Skeletal muscle tissue (tissue), 4 donors: ENCODE results near the gene PCDHGA5. TPM values are rescaled to one million over a fixed set of nuclear protein-coding genes. Genes with fewer than 3 reads are reported as not detected.
"Not testable (repeated sequence)": the region's sequence is repeated elsewhere in the genome, so short reads cannot be mapped to it uniquely, and the experiment has no call there.

ENCODE experiments used
- H3K27ac ChIP-seq: one replicate; pipeline ENCODE4 v1.7.0; 2013; ENCODE audit warnings: mild to moderate bottlenecking, low read depth, low read length, inconsistent platforms
- H3K27me3 ChIP-seq, 3 donors: one replicate each; pipeline ENCODE4 v1.7.0; 2013; ENCODE audit warnings: low read length in 3 of 3; ENCODE audit not compliant: control insufficient read depth in 3 of 3, insufficient read depth in 3 of 3
- H3K36me3 ChIP-seq, 3 donors: one replicate each; pipeline ENCODE4 v1.7.0; 2013; ENCODE audit warnings: low read length in 3 of 3; ENCODE audit not compliant: control insufficient read depth in 3 of 3, insufficient read depth in 3 of 3
- H3K4me1 ChIP-seq, 3 donors: one replicate each; pipeline ENCODE4 v1.7.0; 2013; ENCODE audit warnings: low read length in 3 of 3, mild to moderate bottlenecking in 3 of 3; ENCODE audit not compliant: control insufficient read depth in 3 of 3, insufficient read depth in 3 of 3
- H3K4me3 ChIP-seq, 3 donors: one replicate each; pipeline ENCODE4 v1.7.0; 2013; ENCODE audit warnings: low read length in 3 of 3
- H3K9ac ChIP-seq, 3 donors: one replicate each; pipeline ENCODE4 v1.7.0; 2013; ENCODE audit warnings: low read length in 3 of 3, mild to moderate bottlenecking in 3 of 3, moderate library complexity in 2 of 3, low read depth in 1 of 3
- H3K9me3 ChIP-seq, 3 donors: one replicate each; pipeline ENCODE4 v1.7.0; 2013; ENCODE audit warnings: low read length in 3 of 3; ENCODE audit not compliant: control insufficient read depth in 3 of 3
- total RNA-seq: library from RNA; depleted of rRNA; stranded (reverse); fragments of >200 nt; gene quantifications from one replicate; pipeline ENCODE4 v1.2.3, GENCODE V29; 2014
- donor health status: Osteomylitis.

PCDHGA5 gene
- total RNA-seq, 1 donor from 2014 or later = 2.1 TPM

DNA sequence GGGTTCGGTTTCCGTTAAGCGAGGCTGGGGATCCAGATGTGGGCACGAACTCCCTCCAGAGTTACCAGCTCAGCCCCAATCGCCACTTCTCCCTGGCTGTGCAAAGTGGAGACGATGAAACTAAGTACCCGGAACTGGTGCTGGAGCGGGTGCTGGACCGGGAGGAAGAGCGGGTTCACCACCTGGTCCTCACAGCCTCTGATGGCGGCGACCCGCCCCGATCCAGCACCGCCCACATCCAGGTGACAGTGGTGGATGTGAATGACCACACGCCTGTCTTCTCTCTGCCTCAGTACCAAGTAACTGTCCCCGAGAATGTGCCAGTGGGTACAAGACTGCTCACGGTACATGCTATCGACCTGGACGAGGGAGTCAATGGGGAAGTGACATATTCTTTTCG lies 19.4 kb downstream of the PCDHGA5 start:
- Histone ChIP-seq H3K4me3 (peak overlapping the region; percentile 58 to 69 (median 61)), H3K4me1 (peaks cover 0 to 6% (median 0%) of the 10 kb centered on the region in 3 donors), H3K9me3 (peaks cover 8 to 25% (median 17%) of the 10 kb centered on the region in 3 donors), H3K9ac (no peak overlapping the region), H3K36me3 (no peaks in the 10 kb centered on the region), H3K27me3 (peaks cover 0 to 4% (median 0%) of the 10 kb centered on the region in 3 donors), H3K27ac (no peak overlapping the region)

- H3K4me3 ChIP-seq = peak overlapping the region in 1 of 3 donors; percentile 33
- H3K9me3 ChIP-seq = peaks cover 11 to 28% (median 26%) of the 10 kb centered on the region in 3 donors
- H3K27ac ChIP-seq = no peak overlapping the region
- H3K27me3 ChIP-seq = peaks cover 0 to 6% (median 0%) of the 10 kb centered on the region in 3 donors
- peaks cover 0 to 13% (median 0%) of the 10 kb centered on the region in 3 donors for H3K4me1 ChIP-seq
- peaks cover 0 to 1% (median 0%) of the 10 kb centered on the region in 3 donors for H3K36me3 ChIP-seq
- H3K9ac ChIP-seq = no peak overlapping the region
Observed at GRCh38 chr5:141384471-141385267, 20.7 kb downstream of the PCDHGA5 start.

DNA sequence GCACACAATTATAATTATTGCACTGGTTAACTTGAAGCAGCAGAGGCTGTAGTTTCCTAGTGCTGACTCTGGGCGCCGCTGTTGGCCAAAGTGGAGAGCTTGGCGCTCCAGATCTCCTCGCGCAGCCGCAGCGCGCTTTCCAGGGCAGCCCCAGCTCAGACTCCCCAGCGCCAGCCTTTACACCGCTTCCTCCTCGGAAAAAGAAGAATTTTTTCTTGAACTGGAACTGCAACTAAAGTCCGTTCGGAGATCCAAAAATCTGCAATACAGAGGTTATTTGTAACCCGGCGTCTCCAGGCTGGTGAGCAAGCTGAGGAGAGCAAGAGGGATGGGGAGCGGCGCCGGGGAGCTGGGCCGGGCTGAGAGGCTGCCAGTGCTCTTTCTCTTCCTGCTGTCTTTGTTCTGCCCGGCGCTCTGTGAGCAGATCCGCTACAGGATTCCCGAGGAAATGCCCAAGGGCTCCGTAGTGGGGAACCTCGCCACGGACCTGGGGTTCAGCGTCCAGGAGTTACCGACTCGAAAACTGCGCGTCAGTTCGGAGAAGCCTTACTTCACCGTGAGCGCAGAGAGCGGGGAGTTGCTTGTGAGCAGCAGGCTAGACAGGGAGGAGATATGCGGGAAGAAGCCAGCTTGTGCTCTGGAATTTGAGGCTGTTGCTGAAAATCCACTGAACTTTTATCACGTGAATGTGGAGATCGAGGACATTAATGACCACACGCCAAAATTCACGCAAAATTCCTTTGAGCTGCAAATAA lies 23.8 kb downstream of the PCDHGA5 start, which contains the start of gene PCDHGB4:
Gene PCDHGB4, plus strand, starts transcription at position 142 of the 755 bp plus-strand sequence. Its CDS starts 187 bp downstream, at position 329.
- Histone ChIP-seq H3K9me3 (peaks cover 14 to 36% (median 29%) of the 10 kb centered on the region in 3 donors), H3K27me3 (peaks cover 0 to 10% (median 2%) of the 10 kb centered on the region in 3 donors)
- not testable (repeated sequence) for H3K27ac ChIP-seq

DNA sequence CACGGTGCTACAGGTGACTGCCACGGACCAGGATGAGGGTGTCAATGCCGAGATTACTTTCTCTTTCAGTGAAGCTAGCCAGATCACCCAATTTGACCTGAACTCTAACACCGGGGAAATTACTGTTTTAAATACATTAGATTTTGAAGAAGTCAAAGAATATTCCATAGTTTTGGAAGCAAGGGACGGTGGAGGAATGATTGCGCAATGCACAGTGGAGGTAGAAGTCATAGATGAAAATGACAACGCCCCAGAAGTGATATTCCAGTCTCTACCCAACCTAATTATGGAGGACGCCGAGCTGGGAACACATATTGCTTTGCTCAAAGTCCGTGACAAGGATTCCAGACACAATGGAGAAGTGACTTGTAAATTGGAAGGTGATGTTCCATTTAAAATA lies 24.7 kb downstream of the PCDHGA5 start:
- Histone ChIP-seq H3K4me1 (peaks cover 0 to 12% (median 0%) of the 10 kb centered on the region in 3 donors), H3K4me3 (peak overlapping the region; percentile 37 to 59 (median 45)), H3K9ac (no peak overlapping the region), H3K27ac (no peak overlapping the region), H3K9me3 (peaks cover 12 to 31% (median 29%) of the 10 kb centered on the region in 3 donors), H3K27me3 (peaks cover 0 to 14% (median 4%) of the 10 kb centered on the region in 3 donors), H3K36me3 (peaks cover 0 to 6% (median 0%) of the 10 kb centered on the region in 3 donors)

More for the DNA sequence above, 23.8 kb downstream of the PCDHGA5 start, which contains the start of gene PCDHGB4:
- not testable (repeated sequence) for H3K36me3 ChIP-seq, H3K9ac ChIP-seq
- Histone ChIP-seq H3K4me1 (peaks cover 0 to 14% (median 0%) of the 10 kb centered on the region in 3 donors), H3K4me3 (peak within 1 kb of the TSS; percentile 45 to 59 (median 49))

DNA sequence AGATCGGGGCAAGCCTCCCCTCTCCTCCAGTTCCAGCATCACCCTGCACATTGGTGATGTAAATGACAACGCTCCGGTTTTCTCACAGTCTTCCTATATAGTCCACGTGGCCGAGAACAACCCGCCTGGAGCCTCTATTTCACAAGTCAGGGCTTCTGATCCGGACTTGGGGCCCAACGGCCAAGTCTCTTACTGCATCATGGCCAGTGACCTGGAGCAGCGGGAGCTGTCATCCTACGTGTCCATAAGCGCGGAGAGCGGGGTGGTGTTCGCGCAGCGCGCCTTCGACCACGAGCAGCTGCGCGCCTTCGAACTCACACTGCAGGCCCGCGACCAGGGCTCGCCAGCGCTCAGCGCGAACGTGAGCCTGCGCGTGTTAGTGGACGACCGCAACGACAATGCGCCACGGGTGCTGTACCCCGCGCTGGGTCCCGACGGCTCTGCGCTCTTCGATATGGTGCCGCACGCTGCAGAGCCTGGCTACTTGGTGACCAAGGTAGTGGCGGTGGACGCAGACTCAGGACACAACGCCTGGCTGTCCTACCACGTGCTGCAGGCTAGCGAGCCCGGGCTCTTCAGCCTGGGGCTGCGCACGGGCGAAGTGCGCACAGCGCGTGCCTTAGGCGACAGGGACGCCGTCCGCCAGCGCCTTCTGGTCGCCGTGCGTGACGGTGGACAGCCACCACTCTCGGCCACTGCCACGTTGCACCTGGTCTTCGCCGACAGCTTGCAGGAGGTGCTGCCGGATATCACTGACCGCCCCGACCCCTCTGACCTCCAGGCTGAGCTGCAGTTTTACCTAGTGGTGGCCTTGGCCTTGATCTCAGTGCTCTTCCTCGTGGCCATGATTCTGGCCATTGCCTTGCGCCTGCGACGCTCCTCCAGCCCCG lies 25.4 kb downstream of the PCDHGA5 start:
- Histone ChIP-seq H3K36me3 (peaks cover 0 to 6% (median 0%) of the 10 kb centered on the region in 3 donors), H3K27ac (no peak overlapping the region), H3K27me3 (peaks cover 0 to 14% (median 6%) of the 10 kb centered on the region in 3 donors), H3K4me3 (peak overlapping the region; percentile 17 to 59 (median 41)), H3K9me3 (peaks cover 12 to 34% (median 30%) of the 10 kb centered on the region in 3 donors), H3K9ac (no peak overlapping the region), H3K4me1 (peaks cover 0 to 12% (median 0%) of the 10 kb centered on the region in 3 donors)

DNA sequence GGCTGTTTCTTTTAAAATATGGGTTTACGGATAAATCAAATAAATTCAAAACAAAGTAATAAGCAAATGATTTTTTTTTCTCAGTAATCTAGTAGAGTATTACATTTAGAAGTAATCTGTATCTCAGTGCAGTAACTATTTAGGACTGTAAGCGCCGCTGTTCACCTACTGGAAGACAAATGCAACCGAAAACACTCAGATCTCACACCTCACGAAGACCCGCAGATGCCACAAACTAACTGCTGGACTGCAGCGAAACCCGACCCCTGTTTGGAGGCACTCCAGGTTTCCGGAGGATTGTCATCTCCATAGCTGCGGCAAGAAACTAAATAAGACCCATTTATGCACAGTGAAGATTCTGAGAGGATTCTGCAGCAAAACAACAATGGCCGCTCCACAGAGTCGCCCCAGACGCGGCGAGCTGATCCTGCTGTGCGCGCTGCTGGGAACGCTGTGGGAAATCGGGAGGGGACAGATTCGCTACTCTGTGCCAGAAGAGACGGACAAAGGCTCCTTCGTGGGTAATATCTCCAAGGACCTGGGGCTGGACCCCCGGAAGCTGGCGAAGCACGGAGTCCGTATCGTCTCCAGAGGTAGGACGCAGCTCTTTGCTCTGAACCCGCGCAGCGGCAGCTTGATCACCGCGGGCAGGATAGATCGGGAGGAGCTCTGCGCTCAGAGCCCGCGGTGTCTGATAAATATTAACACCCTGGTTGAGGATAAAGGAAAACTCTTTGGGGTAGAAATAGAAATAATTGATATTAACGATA lies 28.7 kb downstream of the PCDHGA5 start, which contains the start of gene PCDHGA8:
Gene PCDHGA8, plus strand, starts transcription at position 205 of the 770 bp plus-strand sequence. Its CDS starts 181 bp downstream, at position 386.
- no peak within 1 kb of the TSS for H3K27ac ChIP-seq
- no peak within 1 kb of the TSS for H3K9ac ChIP-seq
- peaks cover 0 to 18% (median 12%) of the 10 kb centered on the region in 3 donors for H3K27me3 ChIP-seq
- peaks cover 0 to 6% (median 0%) of the 10 kb centered on the region in 3 donors for H3K36me3 ChIP-seq
- peak within 1 kb of the TSS in 2 of 3 donors; percentile 44 to 49 for H3K4me3 ChIP-seq
- H3K9me3 ChIP-seq = peaks cover 12 to 31% (median 20%) of the 10 kb centered on the region in 3 donors
- peaks cover 0 to 15% (median 0%) of the 10 kb centered on the region in 3 donors for H3K4me1 ChIP-seq

DNA sequence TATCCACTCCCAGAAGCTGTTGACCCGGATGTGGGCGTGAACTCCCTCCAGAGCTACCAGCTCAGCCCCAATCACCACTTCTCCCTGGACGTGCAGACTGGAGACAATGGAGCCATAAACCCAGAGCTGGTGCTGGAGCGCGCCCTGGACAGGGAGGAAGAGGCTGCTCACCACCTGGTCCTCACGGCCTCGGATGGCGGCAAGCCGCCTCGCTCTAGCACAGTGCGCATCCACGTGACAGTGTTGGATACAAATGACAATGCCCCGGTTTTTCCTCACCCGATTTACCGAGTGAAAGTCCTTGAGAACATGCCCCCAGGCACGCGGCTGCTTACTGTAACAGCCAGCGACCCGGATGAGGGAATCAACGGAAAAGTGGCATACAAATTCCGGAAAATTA lies 29.3 kb downstream of the PCDHGA5 start:
- peaks cover 0 to 15% (median 0%) of the 10 kb centered on the region in 3 donors for H3K4me1 ChIP-seq
- H3K27ac ChIP-seq = no peak overlapping the region
- peak overlapping the region in 1 of 3 donors; percentile 49 for H3K4me3 ChIP-seq
- peaks cover 0 to 6% (median 0%) of the 10 kb centered on the region in 3 donors for H3K36me3 ChIP-seq
- no peak overlapping the region for H3K9ac ChIP-seq
- peaks cover 12 to 29% (median 19%) of the 10 kb centered on the region in 3 donors for H3K9me3 ChIP-seq
- peaks cover 0 to 18% (median 12%) of the 10 kb centered on the region in 3 donors for H3K27me3 ChIP-seq

DNA sequence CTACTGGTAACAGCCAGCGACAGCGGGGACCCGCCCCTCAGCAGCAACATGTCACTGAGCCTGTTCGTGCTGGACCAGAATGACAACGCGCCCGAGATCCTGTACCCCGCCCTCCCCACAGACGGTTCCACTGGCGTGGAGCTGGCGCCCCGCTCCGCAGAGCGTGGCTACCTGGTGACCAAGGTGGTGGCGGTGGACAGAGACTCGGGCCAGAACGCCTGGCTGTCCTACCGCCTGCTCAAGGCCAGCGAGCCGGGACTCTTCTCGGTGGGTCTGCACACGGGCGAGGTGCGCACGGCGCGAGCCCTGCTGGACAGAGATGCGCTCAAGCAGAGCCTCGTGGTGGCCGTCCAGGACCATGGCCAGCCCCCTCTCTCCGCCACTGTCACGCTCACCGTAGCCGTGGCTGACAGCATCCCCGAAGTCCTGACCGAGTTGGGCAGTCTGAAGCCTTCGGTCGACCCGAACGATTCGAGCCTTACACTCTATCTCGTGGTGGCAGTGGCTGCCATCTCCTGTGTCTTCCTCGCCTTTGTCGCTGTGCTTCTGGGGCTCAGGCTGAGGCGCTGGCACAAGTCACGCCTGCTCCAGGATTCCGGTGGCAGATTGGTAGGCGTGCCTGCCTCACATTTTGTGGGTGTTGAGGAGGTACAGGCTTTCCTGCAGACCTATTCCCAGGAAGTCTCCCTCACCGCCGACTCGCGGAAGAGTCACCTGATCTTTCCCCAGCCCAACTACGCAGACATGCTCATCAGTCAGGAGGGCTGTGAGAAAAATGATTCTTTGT lies 30.6 kb downstream of the PCDHGA5 start:
- not testable (repeated sequence) for H3K36me3 ChIP-seq, H3K9ac ChIP-seq, H3K27ac ChIP-seq
- Histone ChIP-seq H3K27me3 (peaks cover 0 to 18% (median 12%) of the 10 kb centered on the region in 3 donors), H3K9me3 (peaks cover 13 to 29% (median 20%) of the 10 kb centered on the region in 3 donors), H3K4me1 (peaks cover 0 to 16% (median 5%) of the 10 kb centered on the region in 3 donors), H3K4me3 (peak overlapping the region in 1 of 3 donors; percentile 31)
